Parathyroid adenoma (tissue), 2 donors: ENCODE results near the gene TP53I3.

Source experiments
- H2AFZ ChIP-seq: fragments of 300-600 bp; sonication (generic); one replicate; pipeline ENCODE4 v1.7.0; 2017; ENCODE audit warnings: antibody characterized with exemption, mild to moderate bottlenecking
- H3K27ac ChIP-seq: fragments of 300-600 bp; sonication (generic); one replicate; pipeline ENCODE4 v1.7.0; 2017
- H3K27me3 ChIP-seq: fragments of 300-600 bp; sonication (generic); one replicate; pipeline ENCODE4 v1.7.0; 2017; ENCODE audit warnings: low read length; ENCODE audit not compliant: control insufficient read depth, insufficient read depth
- H3K36me3 ChIP-seq: fragments of 300-600 bp; sonication (generic); one replicate; pipeline ENCODE4 v1.7.0; 2017; ENCODE audit warnings: low read length; ENCODE audit not compliant: control insufficient read depth, insufficient read depth
- H3K4me1 ChIP-seq: fragments of 300-600 bp; sonication (generic); one replicate; pipeline ENCODE4 v1.7.0; 2017; ENCODE audit warnings: control low read depth
- H3K4me2 ChIP-seq: fragments of 300-600 bp; sonication (generic); one replicate; pipeline ENCODE4 v1.7.0; 2017; ENCODE audit warnings: low read length
- H3K4me3 ChIP-seq: fragments of 300-600 bp; sonication (generic); one replicate; pipeline ENCODE4 v1.7.0; 2017; ENCODE audit warnings: low read depth, low read length
- H3K79me2 ChIP-seq: fragments of 300-600 bp; sonication (generic); one replicate; pipeline ENCODE4 v1.7.0; 2017; ENCODE audit warnings: control low read depth
- H3K9ac ChIP-seq: fragments of 300-600 bp; sonication (generic); one replicate; pipeline ENCODE4 v1.7.0; 2017; ENCODE audit warnings: mild to moderate bottlenecking
- H3K9me3 ChIP-seq: fragments of 300-600 bp; sonication (generic); one replicate; pipeline ENCODE4 v1.7.0; 2017; ENCODE audit warnings: low read length; ENCODE audit not compliant: control insufficient read depth
- TF ChIP-seq, protein P1 (sequence below): fragments of 300-600 bp; sonication (generic); IDR thresholded peaks from one replicate; pipeline ENCODE4 v1.7.0; 2017; ENCODE audit warnings: antibody characterized with exemption, mild to moderate bottlenecking
- donor health status: primary hyperparathyroidism.

TP53I3 gene

DNA sequence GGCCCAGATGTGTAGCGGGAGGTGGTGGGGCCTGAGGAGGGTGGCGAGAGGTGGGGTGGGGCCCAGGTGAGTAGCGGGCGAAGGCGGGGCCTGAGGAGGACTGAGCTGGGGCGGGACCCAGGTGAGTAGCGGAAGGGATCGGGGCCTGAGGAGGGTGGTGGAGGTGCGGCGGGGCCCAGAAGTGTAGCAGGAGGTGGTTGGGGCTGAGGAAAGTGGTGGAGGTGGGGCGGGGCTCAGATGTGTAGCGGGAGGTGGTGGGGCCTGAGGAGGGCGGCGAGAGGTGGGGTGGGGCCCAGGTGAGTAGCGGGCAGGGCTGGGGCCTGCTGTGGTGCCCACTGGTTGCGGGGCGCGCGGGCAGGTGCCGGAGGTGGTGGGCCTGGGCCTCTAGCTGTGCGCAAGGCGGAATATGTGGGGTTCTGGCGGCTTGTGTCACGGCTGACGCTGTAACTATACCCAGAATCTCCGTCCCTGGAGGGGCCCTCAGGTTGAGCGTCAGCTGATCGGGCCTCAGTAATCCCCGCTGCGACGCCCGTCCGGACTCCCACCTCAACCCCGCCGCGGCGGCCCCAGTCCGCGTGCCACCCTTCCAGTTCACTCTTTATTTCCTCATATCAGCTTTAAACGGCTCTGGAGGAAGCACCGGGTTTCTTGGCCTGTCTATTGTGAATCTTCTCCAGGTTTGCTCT is 7.6 kb downstream of the TP53I3 start:
- Histone ChIP-seq H3K9me3 (no peaks in the 10 kb centered on the region), H3K4me2 (peak overlapping the region; percentile 89), H3K4me1 (peaks cover 11% of the 10 kb centered on the region), H3K36me3 (no peaks in the 10 kb centered on the region), H3K79me2 (peaks cover 13% of the 10 kb centered on the region), H3K27ac (peak overlapping the region; percentile 78), H3K27me3 (no peaks in the 10 kb centered on the region), H2AFZ (peak overlapping the region; percentile 71), H3K9ac (peak overlapping the region; percentile 89), H3K4me3 (peak overlapping the region; percentile 79)
- TF ChIP-seq, protein P1, sequence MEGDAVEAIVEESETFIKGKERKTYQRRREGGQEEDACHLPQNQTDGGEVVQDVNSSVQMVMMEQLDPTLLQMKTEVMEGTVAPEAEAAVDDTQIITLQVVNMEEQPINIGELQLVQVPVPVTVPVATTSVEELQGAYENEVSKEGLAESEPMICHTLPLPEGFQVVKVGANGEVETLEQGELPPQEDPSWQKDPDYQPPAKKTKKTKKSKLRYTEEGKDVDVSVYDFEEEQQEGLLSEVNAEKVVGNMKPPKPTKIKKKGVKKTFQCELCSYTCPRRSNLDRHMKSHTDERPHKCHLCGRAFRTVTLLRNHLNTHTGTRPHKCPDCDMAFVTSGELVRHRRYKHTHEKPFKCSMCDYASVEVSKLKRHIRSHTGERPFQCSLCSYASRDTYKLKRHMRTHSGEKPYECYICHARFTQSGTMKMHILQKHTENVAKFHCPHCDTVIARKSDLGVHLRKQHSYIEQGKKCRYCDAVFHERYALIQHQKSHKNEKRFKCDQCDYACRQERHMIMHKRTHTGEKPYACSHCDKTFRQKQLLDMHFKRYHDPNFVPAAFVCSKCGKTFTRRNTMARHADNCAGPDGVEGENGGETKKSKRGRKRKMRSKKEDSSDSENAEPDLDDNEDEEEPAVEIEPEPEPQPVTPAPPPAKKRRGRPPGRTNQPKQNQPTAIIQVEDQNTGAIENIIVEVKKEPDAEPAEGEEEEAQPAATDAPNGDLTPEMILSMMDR: no peak

GRCh38 chr2:24075915-24076848 is 8.5 kb downstream of the TP53I3 start, which contains the start of gene SF3B6:
Gene SF3B6 (minus strand): TSS chr2:24076326. CDS start chr2:24076229, 97 bp downstream.
- TF ChIP-seq, protein P1: no peak
- peak within 1 kb of the TSS; percentile 78 for H3K27ac ChIP-seq

DNA sequence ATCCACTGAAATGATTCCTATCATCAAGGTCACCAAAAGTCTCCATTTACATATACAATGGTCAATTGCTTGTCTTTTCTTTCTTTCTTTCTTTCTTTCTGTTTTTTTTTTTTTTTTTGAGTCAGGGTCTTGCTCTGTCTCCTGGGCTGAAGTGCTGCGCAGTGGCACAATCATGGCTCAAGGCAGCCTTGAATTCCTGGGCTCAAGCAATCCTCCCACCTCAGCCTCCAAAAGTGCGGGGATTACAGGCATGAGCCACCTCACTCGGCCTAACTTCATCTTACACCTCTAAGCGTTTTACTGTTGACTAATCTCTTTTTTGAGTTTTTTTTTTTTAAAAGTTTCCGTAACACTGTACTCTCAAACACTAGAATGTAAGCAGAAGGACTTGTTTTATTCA is 9.4 kb downstream of the TP53I3 start:
- H3K4me2 ChIP-seq: peak overlapping the region; percentile 71
- H3K27me3 ChIP-seq: no peaks in the 10 kb centered on the region
- H3K27ac ChIP-seq: peak overlapping the region; percentile 78
- TF ChIP-seq, protein P1: no peak
- peak overlapping the region; percentile 42 for H3K9ac ChIP-seq
- peaks cover 8% of the 10 kb centered on the region for H3K79me2 ChIP-seq
- H3K4me3 ChIP-seq: peak overlapping the region; percentile 79
- H3K4me1 ChIP-seq: peaks cover 11% of the 10 kb centered on the region
- no peaks in the 10 kb centered on the region for H3K36me3 ChIP-seq
- H3K9me3 ChIP-seq: no peaks in the 10 kb centered on the region
- peak overlapping the region; percentile 71 for H2AFZ ChIP-seq

More at GRCh38 chr2:24075915-24076848, 8.5 kb downstream of the TP53I3 start, which contains the start of gene SF3B6:
- no peaks in the 10 kb centered on the region for H3K9me3 ChIP-seq
- peak within 1 kb of the TSS; percentile 79 for H3K4me3 ChIP-seq
- H3K4me2 ChIP-seq: peak within 1 kb of the TSS; percentile 89
- peaks cover 11% of the 10 kb centered on the region for H3K4me1 ChIP-seq
- peak within 1 kb of the TSS; percentile 89 for H3K9ac ChIP-seq
- H3K27me3 ChIP-seq: no peaks in the 10 kb centered on the region
- H2AFZ ChIP-seq: peak within 1 kb of the TSS; percentile 71
- H3K36me3 ChIP-seq: no peaks in the 10 kb centered on the region
- peaks cover 9% of the 10 kb centered on the region for H3K79me2 ChIP-seq

GRCh38 chr2:24073816-24074215 is 10.8 kb downstream of the TP53I3 start:
- Histone ChIP-seq H3K9ac (no peak overlapping the region), H2AFZ (no peak overlapping the region), H3K36me3 (no peaks in the 10 kb centered on the region), H3K9me3 (no peaks in the 10 kb centered on the region), H3K4me1 (peaks cover 11% of the 10 kb centered on the region), H3K4me3 (no peak overlapping the region), H3K79me2 (peaks cover 8% of the 10 kb centered on the region), H3K4me2 (no peak overlapping the region), H3K27me3 (no peaks in the 10 kb centered on the region), H3K27ac (no peak overlapping the region)
- TF ChIP-seq, protein P1: no peak
